Medulla oblongata (tissue), 1 donor: ENCODE measurements around the gene RASSF4.

Experiments used
- DNase-seq: peaks from one replicate; pipeline ENCODE4 v3.0.0-alpha.2; 2015; ENCODE audit errors: extremely low spot score

The RASSF4 gene

GRCh38 chr10:44959247-44960087 is at the start of gene RASSF4:
Gene RASSF4 (plus strand): TSS chr10:44959802. CDS start chr10:44970203, 10,401 bp downstream.
- peak; percentile 94 for DNase-seq

- no peak for DNase-seq
These were observed 49.7 kb upstream of the RASSF4 start for GRCh38 chr10:44909910-44910309.

- no peak for DNase-seq
These were observed 49.0 kb upstream of the RASSF4 start for GRCh38 chr10:44910602-44911001.

GRCh38 chr10:44911081-44911540 is 48.5 kb upstream of the RASSF4 start, which contains the start of gene TMEM72:
Gene TMEM72 (plus strand): TSS chr10:44911337. CDS start chr10:44911513, 176 bp downstream.
- no peak for DNase-seq

- DNase-seq, result no peak
These were observed 47.7 kb upstream of the RASSF4 start for GRCh38 chr10:44911951-44912350.

GRCh38 chr10:44913350-44914081 is 46.1 kb upstream of the RASSF4 start:
- DNase-seq, result no peak

- DNase-seq, result no peak
These were observed 44.7 kb upstream of the RASSF4 start for GRCh38 chr10:44914891-44915290.

GRCh38 chr10:44916429-44916828 is 43.2 kb upstream of the RASSF4 start:
- no peak for DNase-seq

GRCh38 chr10:44917848-44918247 is 41.8 kb upstream of the RASSF4 start:
- no peak for DNase-seq

- DNase-seq, result no peak
These were observed 39.4 kb upstream of the RASSF4 start for GRCh38 chr10:44920252-44920651.

- no peak for DNase-seq
These were observed 38.5 kb upstream of the RASSF4 start for GRCh38 chr10:44921061-44921460.

- no peak for DNase-seq
These were observed 38.1 kb upstream of the RASSF4 start for GRCh38 chr10:44921506-44921905.

- no peak for DNase-seq
These were observed 37.6 kb upstream of the RASSF4 start for GRCh38 chr10:44922021-44922420.

GRCh38 chr10:44922796-44923545 is 36.6 kb upstream of the RASSF4 start:
- no peak for DNase-seq

GRCh38 chr10:44923611-44924010 is 36.0 kb upstream of the RASSF4 start:
- DNase-seq, result no peak

GRCh38 chr10:44924261-44925040 is 35.2 kb upstream of the RASSF4 start:
- DNase-seq, result no peak

- DNase-seq, result no peak
These were observed 34.4 kb upstream of the RASSF4 start for GRCh38 chr10:44925224-44925623.

GRCh38 chr10:44925811-44926750 is 33.5 kb upstream of the RASSF4 start:
- DNase-seq, result no peak

- DNase-seq, result no peak
These were observed 32.8 kb upstream of the RASSF4 start for GRCh38 chr10:44926751-44927351.

GRCh38 chr10:44927352-44927751 is 32.2 kb upstream of the RASSF4 start:
- no peak for DNase-seq
